HepG2 (cell line): ENCODE measurements around the gene MED9. TPM values are rescaled to one million over a fixed set of nuclear protein-coding genes. Genes with fewer than 3 reads are reported as not detected.

ENCODE experiments used
- KLF9 ChIP-seq: IDR thresholded peaks from 2 replicates; pipeline ENCODE4 v1.6.1; 2016; ENCODE audit warnings: low read depth
- MEIS2 ChIP-seq: sonication (generic); formaldehyde crosslinking; IDR thresholded peaks from 2 replicates; pipeline ENCODE4 v1.9.0; 2021; ENCODE audit warnings: mild to moderate bottlenecking, missing genetic modification reagents
- NFYB ChIP-seq: sonication (generic); formaldehyde crosslinking; IDR thresholded peaks from 2 replicates; pipeline ENCODE4 v1.4.0; 2020; ENCODE audit warnings: missing genetic modification reagents
- NR2F2 ChIP-seq: IDR thresholded peaks from 2 replicates; pipeline ENCODE4 v1.6.1; 2012; ENCODE audit warnings: low read depth, inconsistent platforms, borderline replicate concordance
- RELA ChIP-seq: sonication (generic); formaldehyde crosslinking; IDR thresholded peaks from 2 replicates; pipeline ENCODE4 v1.4.0; 2020; ENCODE audit warnings: missing genetic modification reagents
- SMARCC2 ChIP-seq: fragments of 450-650 bp; IDR thresholded peaks from 2 replicates; pipeline ENCODE4 v1.6.1; 2017; ENCODE audit warnings: antibody characterized with exemption, mild to moderate bottlenecking
- SP140L ChIP-seq: sonication (generic); formaldehyde crosslinking; IDR thresholded peaks from 2 replicates; pipeline ENCODE4 v1.4.0; 2020; ENCODE audit warnings: missing genetic modification reagents, borderline replicate concordance
- SRY ChIP-seq: sonication (generic); formaldehyde crosslinking; IDR thresholded peaks from 2 replicates; pipeline ENCODE4 v1.8.0; 2022; ENCODE audit warnings: mild to moderate bottlenecking, missing genetic modification reagents
- STAT5B ChIP-seq: sonication (generic); formaldehyde crosslinking; IDR thresholded peaks from 2 replicates; pipeline ENCODE4 v1.4.0; 2020; ENCODE audit warnings: missing genetic modification reagents
- TBX2 ChIP-seq: sonication (generic); formaldehyde crosslinking; IDR thresholded peaks from 2 replicates; pipeline ENCODE4 v1.5.0; 2020; ENCODE audit warnings: missing genetic modification reagents, mild to moderate bottlenecking, borderline replicate concordance
- TBX3 ChIP-seq: fragments of 450-650 bp; IDR thresholded peaks from 2 replicates; pipeline ENCODE4 v1.6.1; 2017; ENCODE audit warnings: antibody characterized with exemption, mild to moderate bottlenecking, inconsistent platforms, borderline replicate concordance
- ZBTB38 ChIP-seq: sonication (generic); formaldehyde crosslinking; IDR thresholded peaks from 2 replicates; pipeline ENCODE4 v1.5.1; 2020; ENCODE audit warnings: mild to moderate bottlenecking, missing genetic modification reagents
- ZBTB42 ChIP-seq: sonication (generic); formaldehyde crosslinking; IDR thresholded peaks from 2 replicates; pipeline ENCODE4 v1.5.0; 2020; ENCODE audit warnings: mild to moderate bottlenecking, missing genetic modification reagents
- ZBTB7A ChIP-seq: sonication (generic); formaldehyde crosslinking; IDR thresholded peaks from 2 replicates; pipeline ENCODE4 v1.8.0; 2022; ENCODE audit warnings: mild to moderate bottlenecking, missing genetic modification reagents
- ZNF136 ChIP-seq: sonication (generic); formaldehyde crosslinking; IDR thresholded peaks from 2 replicates; pipeline ENCODE4 v1.8.1; 2022; ENCODE audit warnings: low read depth, mild to moderate bottlenecking, moderate library complexity, missing genetic modification reagents
- ZNF20 ChIP-seq: sonication (generic); formaldehyde crosslinking; IDR thresholded peaks from 2 replicates; pipeline ENCODE4 v1.4.0; 2020; ENCODE audit warnings: mild to moderate bottlenecking, moderate library complexity, missing genetic modification reagents
- ZNF224 ChIP-seq: sonication (generic); formaldehyde crosslinking; IDR thresholded peaks from 2 replicates; pipeline ENCODE4 v1.5.0; 2020; ENCODE audit warnings: mild to moderate bottlenecking, missing genetic modification reagents
- ZNF235 ChIP-seq: sonication (generic); formaldehyde crosslinking; IDR thresholded peaks from 2 replicates; pipeline ENCODE4 v1.8.1; 2023; ENCODE audit warnings: mild to moderate bottlenecking, missing genetic modification reagents, borderline replicate concordance
- ZNF3 ChIP-seq: IDR thresholded peaks from 2 replicates; pipeline ENCODE4 v1.7.0; 2017; ENCODE audit warnings: inconsistent platforms
- ZNF33A ChIP-seq: sonication (generic); formaldehyde crosslinking; IDR thresholded peaks from 2 replicates; pipeline ENCODE4 v1.5.1; 2020; ENCODE audit warnings: missing genetic modification reagents, mild to moderate bottlenecking, moderate library complexity, borderline replicate concordance
- ZNF468 ChIP-seq: sonication (generic); formaldehyde crosslinking; IDR thresholded peaks from 2 replicates; pipeline ENCODE4 v1.8.0; 2022; ENCODE audit warnings: mild to moderate bottlenecking, moderate library complexity, missing genetic modification reagents
- ZNF629 ChIP-seq: sonication (generic); formaldehyde crosslinking; conservative IDR thresholded peaks from 2 replicates; pipeline ENCODE4 v1.5.0; 2020; ENCODE audit warnings: missing genetic modification reagents
- ZNF710 ChIP-seq: sonication (generic); formaldehyde crosslinking; IDR thresholded peaks from 2 replicates; pipeline ENCODE4 v1.5.0; 2020; ENCODE audit warnings: mild to moderate bottlenecking, missing genetic modification reagents, borderline replicate concordance
- ZNF878 ChIP-seq: sonication (generic); formaldehyde crosslinking; IDR thresholded peaks from 2 replicates; pipeline ENCODE4 v1.8.1; 2023; ENCODE audit warnings: mild to moderate bottlenecking, missing genetic modification reagents, moderate library complexity
- ZNF891 ChIP-seq: sonication (generic); formaldehyde crosslinking; IDR thresholded peaks from 2 replicates; pipeline ENCODE4 v1.5.0; 2020; ENCODE audit warnings: mild to moderate bottlenecking, missing genetic modification reagents
- ZSCAN20 ChIP-seq: sonication (generic); formaldehyde crosslinking; IDR thresholded peaks from 2 replicates; pipeline ENCODE4 v1.4.0; 2020; ENCODE audit warnings: missing genetic modification reagents, mild to moderate bottlenecking, borderline replicate concordance
- polyA plus RNA-seq, 8 experiments: library from polyadenylated mRNA; depleted of rRNA in 3 of 8; stranded (reverse) in 7 of 8; unstranded in 1 of 8; fragments of >200 nt; fragmentation: Illumina TruSeq in 4 of 8; extraction: Trizol in 4 of 8; gene quantifications; 2 replicates each; pipeline versions ENCODE4 v1.2.1 to v1.2.3, GENCODE V29; 2011 to 2016; ENCODE audit warnings: low read depth in 4 of 8, missing spikeins in 1 of 8, mixed read lengths in 1 of 8; ENCODE audit not compliant: insufficient read depth in 1 of 8
- total RNA-seq, 5 experiments: library from RNA; depleted of rRNA; stranded (reverse); fragments of >200 nt; fragmentation: Illumina TruSeq; extraction: Trizol; gene quantifications; 2 replicates each; pipeline ENCODE4 v1.2.3, GENCODE V29; 2016; ENCODE audit warnings: low read depth in 1 of 5
- TF ChIP-seq, protein P1 (sequence below): sonication (generic); formaldehyde crosslinking; IDR thresholded peaks from 2 replicates; pipeline ENCODE4 v1.5.0; 2020; ENCODE audit warnings: missing genetic modification reagents

The MED9 gene
- total and polyA plus RNA-seq, 2 of the 13 experiments (the other 11 are each of a cell fraction or from before 2014, with no cell fraction given), result 11.9 to 15.1 TPM

DNA sequence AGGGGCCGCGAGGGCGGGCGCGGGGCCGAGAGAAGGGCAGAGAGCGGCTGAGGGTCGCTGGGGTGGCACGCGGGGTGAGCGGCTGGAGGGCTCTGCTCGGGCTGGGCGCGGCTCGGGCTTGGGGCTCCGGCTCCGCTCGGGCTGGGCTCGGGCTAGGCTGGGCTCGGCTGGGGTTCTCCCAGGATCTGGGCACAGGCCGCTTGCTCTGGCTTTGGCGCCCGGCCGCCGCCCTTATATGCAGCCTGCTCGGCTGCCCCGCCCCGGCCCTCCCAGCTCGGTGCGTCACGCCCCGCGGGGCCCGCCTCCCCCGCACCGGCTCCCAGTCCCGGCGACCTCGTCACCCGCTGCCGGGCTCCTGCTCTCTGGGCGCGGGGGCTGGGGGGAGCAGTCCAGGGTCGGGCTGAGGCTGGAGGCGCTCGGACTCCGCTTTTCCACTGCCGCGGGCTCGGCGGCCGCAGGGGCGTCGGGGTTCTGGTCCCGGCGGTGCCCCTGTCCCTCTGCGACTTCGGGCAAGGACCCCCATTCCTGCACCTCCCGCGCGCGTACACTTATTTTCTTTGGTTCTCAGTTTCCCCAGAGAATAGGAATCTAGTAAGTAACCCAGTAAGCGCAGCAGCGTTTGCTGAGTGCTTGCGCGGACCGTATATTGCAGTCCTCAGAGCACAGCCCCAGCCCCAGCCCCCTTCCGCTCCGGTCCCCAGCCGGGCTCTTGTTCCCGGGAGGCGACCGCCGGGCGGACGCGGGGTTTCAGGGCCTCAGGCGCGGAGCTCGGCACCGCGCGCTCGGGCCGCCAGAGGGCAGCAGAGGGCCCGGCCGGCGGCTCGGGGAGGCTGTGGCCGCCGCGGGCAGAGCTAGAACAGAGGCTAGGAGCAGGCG, 19.6 kb downstream of the MED9 start, which contains the start of gene RASD1 (continued):
- no peak for TF ChIP-seq NR2F2
- TF ChIP-seq TBX3, result no peak
- TF ChIP-seq ZNF710 (CRISPR knock-in tag), result no peak
- TF ChIP-seq ZNF33A (CRISPR knock-in tag), result no peak
- 0 out of 2 replicates have a peak, but pooled peaks have one; percentile 27 for TF ChIP-seq ZNF224 (CRISPR knock-in tag)
- TF ChIP-seq TBX2, result peak; percentile 40; the same call in 1 of the 2 replicates
- no peak for TF ChIP-seq SMARCC2
- TF ChIP-seq ZNF468 (CRISPR knock-in tag), result no peak
- no peak; the same call in 1 of the 2 replicates for TF ChIP-seq ZNF629 (CRISPR knock-in tag)
- no peak for TF ChIP-seq ZNF878
- TF ChIP-seq SRY (CRISPR knock-in tag), result 0 out of 2 replicates have a peak, but pooled peaks have one; percentile 2
- TF ChIP-seq NFYB (CRISPR knock-in tag), result no peak
- TF ChIP-seq ZBTB42 (CRISPR knock-in tag), result no peak
- no peak; the same call in 1 of the 2 replicates for TF ChIP-seq KLF9 (CRISPR knock-in tag)
- TF ChIP-seq ZNF20 (CRISPR knock-in tag), result no peak
- no peak for TF ChIP-seq ZSCAN20 (CRISPR knock-in tag)
- no peak for TF ChIP-seq ZNF136 (CRISPR knock-in tag)
- no peak for TF ChIP-seq ZNF3 (CRISPR knock-in tag)
- no peak for TF ChIP-seq ZBTB7A (CRISPR knock-in tag)
- TF ChIP-seq, protein P1, sequence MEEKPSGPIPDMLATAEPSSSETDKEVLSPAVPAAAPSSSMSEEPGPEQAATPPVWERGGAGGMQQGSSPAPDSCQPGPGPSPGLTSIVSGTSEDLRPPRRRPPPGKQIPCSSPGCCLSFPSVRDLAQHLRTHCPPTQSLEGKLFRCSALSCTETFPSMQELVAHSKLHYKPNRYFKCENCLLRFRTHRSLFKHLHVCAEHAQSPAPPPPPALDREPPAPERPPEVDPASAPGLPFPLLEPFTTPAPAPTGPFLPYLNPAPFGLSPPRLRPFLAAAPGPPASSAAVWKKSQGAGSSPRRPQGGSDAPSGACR (CRISPR knock-in tag), result 0 out of 2 replicates have a peak, but pooled peaks have one; percentile 48
- no peak for TF ChIP-seq SP140L (CRISPR knock-in tag)
- 0 out of 2 replicates have a peak, but pooled peaks have one; percentile 15 for TF ChIP-seq ZBTB38 (CRISPR knock-in tag)
- TF ChIP-seq STAT5B (CRISPR knock-in tag), result no peak
- TF ChIP-seq MEIS2, result peak; percentile 38
- TF ChIP-seq ZNF235 (CRISPR knock-in tag), result no peak
- TF ChIP-seq RELA, result 0 out of 2 replicates have a peak, but pooled peaks have one; percentile 31
- no peak; the same call in 1 of the 2 replicates for TF ChIP-seq ZNF891
